A673 (cell line): ENCODE measurements around the gene CHCHD6. TPM values are rescaled to one million over a fixed set of nuclear protein-coding genes. Genes with fewer than 3 reads are reported as not detected.

Source experiments
- BruUV-seq: library from RNA; stranded (reverse); fragments of 400-500 nt; replicated peaks from 2 replicates; lab custom pipeline; 2021; lab: Mats Ljungman, UMichigan
- CTCF ChIA-PET: fragments of 300-600 bp; sonication (Branson Sonifier 250); formaldehyde crosslinking; loops from one replicate; lab custom pipeline; 2022; ENCODE audit warnings: antibody characterized with exemption; lab: Charles Lee
- POLR2A ChIA-PET: fragments of 300-600 bp; sonication (Branson Sonifier 250); formaldehyde crosslinking; loops from one replicate; lab custom pipeline; 2022; ENCODE audit warnings: antibody characterized with exemption; ENCODE audit not compliant: low non-redundant PET; lab: Charles Lee
- DNase-seq: peaks from one replicate; pipeline ENCODE4 v3.0.0-alpha.2; 2015; ENCODE audit warnings: low spot score
- H3K27ac ChIP-seq: fragments of 200-600 bp; sonication (generic); 2 replicates; pipeline ENCODE4 v1.5.1; 2016; ENCODE audit warnings: mixed run types, low read depth, mild to moderate bottlenecking, mixed read lengths, antibody characterized with exemption, low read length; ENCODE audit not compliant: poor library complexity, severe bottlenecking
- H3K27me3 ChIP-seq: fragments of 200-600 bp; sonication (generic); replicated peaks from 2 replicates; pipeline ENCODE4 v1.6.1; 2017; ENCODE audit warnings: mixed run types, low read depth, mild to moderate bottlenecking, mixed read lengths, antibody characterized with exemption, low read length; ENCODE audit not compliant: insufficient read depth, poor library complexity
- H3K36me3 ChIP-seq: fragments of 200-600 bp; sonication (generic); 2 replicates; pipeline ENCODE4 v1.6.1; 2016; ENCODE audit warnings: mixed run types, mild to moderate bottlenecking, mixed read lengths, antibody characterized with exemption, low read length; ENCODE audit not compliant: insufficient read depth, poor library complexity, severe bottlenecking
- H3K4me1 ChIP-seq: fragments of 200-600 bp; sonication (generic); 2 replicates; pipeline ENCODE4 v1.6.1; 2017; ENCODE audit warnings: mixed run types, mild to moderate bottlenecking, mixed read lengths, antibody characterized with exemption, low read length; ENCODE audit not compliant: insufficient read depth, poor library complexity, severe bottlenecking
- H3K4me3 ChIP-seq: fragments of 200-600 bp; sonication (generic); 2 replicates; pipeline ENCODE4 v1.5.1; 2016; ENCODE audit warnings: low read depth, mixed run types, mild to moderate bottlenecking, mixed read lengths, low read length; ENCODE audit not compliant: poor library complexity, severe bottlenecking
- H3K9me3 ChIP-seq: fragments of 200-600 bp; sonication (generic); 2 replicates; pipeline ENCODE4 v1.6.1; 2016; ENCODE audit warnings: mixed run types, low read depth, mild to moderate bottlenecking, mixed read lengths, antibody characterized with exemption, low read length; ENCODE audit not compliant: poor library complexity, severe bottlenecking
- CTCF ChIP-seq: fragments of 300-800, 200-600 bp; sonication (generic); conservative IDR thresholded peaks from 2 replicates; pipeline ENCODE4 v1.5.1; 2017; ENCODE audit warnings: low read depth, mild to moderate bottlenecking, antibody characterized with exemption, low read length, moderate library complexity, mixed read lengths
- EZH2 ChIP-seq: fragments of 200-600 bp; sonication (generic); IDR thresholded peaks from 2 replicates; pipeline ENCODE4 v1.6.1; 2017; ENCODE audit warnings: borderline replicate concordance, low read depth, mild to moderate bottlenecking, mixed read lengths, antibody characterized with exemption, low read length; ENCODE audit not compliant: poor library complexity, severe bottlenecking
- intact Hi-C: fragments of 100-400 bp; cut with micrococcal nuclease; formaldehyde crosslinking; loops from one replicate; pipeline ENCODE4 v1.10.0; 2022; ENCODE audit not compliant: unreplicated experiment
- total RNA-seq: library from RNA; stranded (reverse); gene quantifications from 2 replicates; pipeline ENCODE4 v1.2.3, GENCODE V29; 2021

CHCHD6 gene
- total RNA-seq, 1 experiment from 2014 or later = 23.3 TPM

- POLR2A ChIA-PET = no interaction called here
- no peaks in the 10 kb centered on the region for H3K36me3 ChIP-seq
- no peak overlapping the region for H3K27ac ChIP-seq
- H3K4me1 ChIP-seq = peaks cover 17% of the 10 kb centered on the region
- no peak overlapping the region for H3K4me3 ChIP-seq
- CTCF ChIA-PET = no interaction called here
- DNase-seq = no peak
- H3K9me3 ChIP-seq = no peaks in the 10 kb centered on the region
- H3K27me3 ChIP-seq = no peaks in the 10 kb centered on the region
- intact Hi-C loops = no loop called here
- TF ChIP-seq EZH2 (no peak), CTCF (no peak)
- BruUV-seq = no TSS peak
Measured at GRCh38 chr3:127005864-127006500, 301.9 kb downstream of the CHCHD6 start.

GRCh38 chr3:127006781-127007436 lies 302.9 kb downstream of the CHCHD6 start:
- DNase-seq = no peak
- TF ChIP-seq EZH2 (no peak), CTCF (no peak)
- Histone ChIP-seq H3K36me3 (peaks cover 3% of the 10 kb centered on the region), H3K4me1 (peaks cover 20% of the 10 kb centered on the region), H3K4me3 (no peak overlapping the region), H3K9me3 (no peaks in the 10 kb centered on the region), H3K27me3 (no peaks in the 10 kb centered on the region), H3K27ac (no peak overlapping the region)
- intact Hi-C loops = no loop called here
- ChIA-PET CTCF (no interaction called here), POLR2A (no interaction called here)
- BruUV-seq = no TSS peak

DNA sequence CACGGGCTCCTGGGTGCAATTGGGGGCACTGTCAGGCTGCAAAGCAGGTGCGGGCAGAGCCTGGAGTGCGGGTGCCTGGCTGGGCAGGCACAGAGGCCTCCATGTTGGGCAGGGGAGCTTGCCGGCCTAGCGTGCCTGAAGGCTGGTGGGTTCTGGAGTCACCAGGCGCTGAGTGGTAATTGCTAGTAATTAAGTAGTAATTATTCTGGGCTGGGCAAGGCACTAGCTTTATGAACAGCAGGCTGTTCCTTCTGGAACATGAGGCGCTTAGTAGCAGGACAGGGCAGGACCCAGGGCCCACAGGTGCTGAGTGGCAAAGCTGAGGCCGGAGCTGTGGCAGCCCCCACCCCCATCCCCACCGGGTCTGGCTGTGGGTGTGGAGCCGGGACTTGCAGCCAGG lies 304.2 kb downstream of the CHCHD6 start:
- no peak for DNase-seq
- Histone ChIP-seq H3K4me3 (no peak overlapping the region), H3K27ac (no peak overlapping the region), H3K36me3 (peaks cover 12% of the 10 kb centered on the region), H3K4me1 (peaks cover 11% of the 10 kb centered on the region), H3K27me3 (no peaks in the 10 kb centered on the region), H3K9me3 (no peaks in the 10 kb centered on the region)
- no TSS peak for BruUV-seq
- CTCF ChIA-PET = no interaction called here
- TF ChIP-seq EZH2 = no peak
- TF ChIP-seq CTCF = no peak
- intact Hi-C loops = no loop called here
- POLR2A ChIA-PET = no interaction called here
